ENCODE measurements around the gene CHCHD6.
A peak's percentile ranks its signal among the peaks of the same experiment; 100 is the strongest.

The CHCHD6 gene

DNA sequence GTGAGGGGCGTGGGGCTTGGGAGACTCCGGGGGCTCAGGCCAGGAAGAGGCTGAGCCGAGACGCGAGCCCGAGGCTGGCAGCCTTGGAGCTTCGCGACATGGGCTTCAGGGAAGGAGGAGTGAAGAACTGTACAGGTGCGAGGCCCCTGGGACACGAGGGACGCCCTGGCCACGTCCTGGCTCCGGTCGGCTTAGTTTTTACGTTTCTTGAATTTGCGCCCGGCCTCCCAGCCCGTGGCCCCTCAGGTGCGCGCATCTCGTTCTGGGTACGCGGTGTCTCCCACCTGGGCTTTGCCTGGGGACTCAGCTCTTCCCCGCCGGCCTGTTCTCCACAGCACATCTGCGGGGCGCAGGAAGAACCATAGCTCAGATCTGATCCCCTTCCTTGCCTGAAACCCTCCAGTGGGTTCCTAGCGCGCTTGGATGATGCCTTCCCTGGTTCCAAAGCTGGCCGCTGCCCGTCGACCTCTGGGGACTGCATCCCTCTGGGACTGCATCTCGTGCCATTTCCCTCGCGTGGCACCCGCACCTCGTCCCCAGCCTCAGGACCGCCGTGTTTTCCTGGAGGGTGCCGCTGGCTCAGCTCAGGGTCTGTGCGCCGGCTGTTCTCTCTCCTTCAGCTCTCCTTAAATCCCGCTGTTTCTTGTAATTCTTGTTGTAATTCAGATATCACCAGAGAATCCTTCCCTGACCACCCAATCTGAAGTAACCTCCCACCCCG lies 614 bp downstream of the CHCHD6 start:
- no peak for DNase-seq (ENCODE audit: low read depth)

DNA sequence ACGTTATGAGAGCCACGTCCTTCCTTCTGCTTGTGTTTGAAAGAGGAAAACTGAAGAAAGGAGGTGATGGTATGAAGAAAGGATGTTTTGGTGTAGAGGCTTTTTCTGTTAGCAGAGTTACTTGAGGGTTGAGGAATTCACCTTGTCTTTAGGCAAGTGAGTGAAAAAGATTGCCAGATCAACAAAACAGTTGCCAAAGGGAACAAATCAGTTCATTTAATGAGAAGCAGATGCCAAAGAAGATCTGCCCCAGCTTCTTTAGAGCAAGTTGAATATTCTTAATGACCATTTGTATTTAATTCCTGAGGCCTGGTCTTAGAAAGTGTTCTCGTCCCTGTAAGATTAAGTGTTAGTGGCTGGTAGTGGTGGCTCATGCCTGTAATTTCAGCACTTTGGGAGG lies 2.6 kb downstream of the CHCHD6 start:
- peak; percentile 35 for DNase-seq (ENCODE audit: low read depth)

DNA sequence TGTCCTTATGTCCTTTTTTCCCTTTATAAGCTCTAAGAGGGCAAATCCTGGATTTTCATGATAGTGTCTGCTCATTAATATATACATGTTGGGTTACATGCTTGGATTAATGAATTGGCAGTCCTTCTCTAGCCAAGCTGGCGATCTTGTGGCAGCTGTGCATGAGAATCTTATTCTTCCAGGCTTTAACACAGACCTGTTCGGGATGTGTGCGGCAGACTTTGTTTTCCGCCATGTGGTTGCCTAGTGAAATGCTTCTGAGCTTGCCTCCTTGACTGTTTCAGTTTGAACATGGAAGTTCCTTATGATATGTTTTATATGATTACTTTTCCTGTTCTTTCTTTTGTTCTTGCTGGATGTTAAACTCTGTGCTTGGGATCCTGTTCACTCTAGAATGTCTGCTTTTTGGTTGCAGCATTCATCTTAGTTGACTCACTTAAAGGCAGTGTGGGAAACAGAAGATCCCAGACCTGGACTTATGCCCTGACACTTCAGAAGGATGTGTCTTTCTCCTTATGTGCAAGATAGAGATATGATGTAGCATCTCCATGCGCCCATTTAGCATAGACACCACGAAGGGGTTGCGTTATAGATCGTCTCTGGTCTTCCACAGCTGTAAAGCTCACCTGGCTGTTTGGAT lies 7.2 kb downstream of the CHCHD6 start:
- DNase-seq (ENCODE audit: low read depth), result peak; percentile 10

DNA sequence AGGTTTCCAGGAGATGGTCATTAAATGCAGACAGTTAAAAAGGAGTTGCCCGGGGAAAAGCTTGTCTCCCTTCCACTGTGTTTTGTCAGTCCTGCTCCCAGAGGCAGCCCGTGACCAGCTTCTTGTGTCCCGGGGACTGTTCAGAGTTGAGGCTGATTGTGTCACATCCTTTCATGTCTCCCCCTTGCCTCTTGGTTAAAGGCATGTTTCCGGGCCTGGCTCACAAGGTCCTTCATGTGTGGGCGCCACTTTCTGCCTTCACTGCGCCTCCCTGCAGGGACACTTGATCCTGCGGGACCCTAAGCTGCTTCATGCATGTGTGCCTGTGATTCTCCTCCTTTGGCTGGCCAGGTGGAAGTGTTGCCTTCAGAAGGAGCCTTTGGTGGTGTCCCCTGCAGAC lies 9.2 kb downstream of the CHCHD6 start:
- no peak for DNase-seq (ENCODE audit: low read depth)

DNA sequence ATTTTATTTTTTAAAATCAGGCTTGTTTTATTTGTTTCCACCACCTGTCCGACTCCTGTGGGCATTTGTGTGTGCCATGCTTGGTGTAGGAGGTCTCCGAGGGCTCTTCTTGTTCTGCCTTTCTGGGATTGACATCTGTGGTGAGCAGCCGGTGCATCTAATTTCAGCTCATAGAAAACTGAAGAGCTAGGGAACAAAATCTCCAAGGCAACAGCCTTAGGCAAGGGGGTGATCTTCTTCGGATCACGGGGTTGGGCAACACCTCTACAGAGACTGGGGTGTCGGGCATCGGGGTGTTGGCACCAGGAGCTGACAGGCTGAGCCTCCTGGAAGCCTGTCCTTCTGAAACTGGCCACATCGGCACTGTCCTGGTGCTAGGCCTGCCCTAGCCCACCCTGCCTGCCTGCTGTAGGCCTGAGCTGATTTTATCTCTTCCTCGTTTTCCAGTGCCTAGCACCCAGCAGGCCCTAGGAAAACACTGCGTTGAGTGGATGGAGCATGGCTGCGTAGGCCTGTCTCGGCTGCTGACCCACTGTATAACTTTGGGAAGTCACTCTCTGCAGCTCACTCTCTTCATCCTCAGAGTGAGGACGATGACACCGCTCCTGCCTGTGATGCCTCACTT lies 10.3 kb downstream of the CHCHD6 start:
- DNase-seq (ENCODE audit: low read depth), result no peak

DNA sequence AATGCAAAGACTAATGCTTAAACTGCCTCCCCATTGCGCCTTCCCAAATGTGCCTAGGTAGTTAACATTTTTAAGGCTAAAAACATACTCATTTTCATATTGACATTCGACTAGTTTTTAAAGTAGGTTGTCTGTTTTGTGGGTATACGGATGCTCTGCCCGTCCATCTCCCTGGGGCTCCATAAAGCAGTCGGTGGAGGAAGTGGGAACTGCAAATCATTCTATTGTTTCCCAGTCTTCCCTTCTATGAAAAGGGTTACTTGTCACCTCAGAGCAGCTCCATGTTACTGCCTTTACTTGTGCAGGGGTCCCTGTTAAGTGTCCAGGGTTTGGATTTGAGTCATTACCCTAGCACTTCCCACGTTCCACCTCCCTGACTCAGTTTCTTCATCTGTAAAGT lies 10.9 kb downstream of the CHCHD6 start:
- no peak for DNase-seq (ENCODE audit: low read depth)

DNA sequence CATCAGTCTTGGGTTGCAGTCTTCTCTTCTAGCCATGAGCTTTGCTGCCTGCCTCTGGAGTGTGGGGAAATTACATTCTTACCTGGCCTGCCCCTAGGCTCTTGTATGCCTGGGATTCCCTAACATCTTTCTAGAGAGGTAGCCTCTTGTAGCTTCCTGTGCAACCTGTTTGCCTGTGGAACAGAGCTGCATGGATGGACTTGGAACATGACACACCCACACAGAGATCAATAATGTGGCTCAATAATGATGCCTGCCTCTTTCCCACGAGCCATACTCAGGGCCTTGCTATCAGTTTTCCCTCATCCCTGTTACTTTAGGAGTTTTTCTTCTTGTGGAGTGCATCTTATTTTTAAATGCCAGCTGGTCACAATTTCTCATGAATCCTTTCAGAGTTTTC lies 11.4 kb downstream of the CHCHD6 start:
- no peak for DNase-seq (ENCODE audit: low read depth)

DNA sequence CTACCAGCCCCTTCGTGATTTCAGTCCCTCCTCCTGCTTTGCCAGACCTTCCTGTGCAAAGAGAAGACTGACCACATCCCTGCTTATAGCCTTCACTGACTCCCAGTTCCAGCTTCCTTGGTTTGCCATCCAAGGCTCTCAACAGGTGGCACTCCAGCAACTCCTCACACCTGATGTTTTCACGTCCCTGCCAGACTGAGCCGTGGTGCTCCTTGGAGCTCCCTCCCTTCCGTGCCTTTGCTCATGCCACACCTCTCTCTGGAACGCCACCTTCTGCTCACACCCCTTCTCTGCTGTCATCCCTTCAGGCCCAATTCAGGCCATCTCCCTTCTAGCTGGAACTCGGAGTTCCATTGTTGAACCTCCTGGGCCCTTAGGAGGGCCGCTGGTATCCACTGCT lies 12.0 kb downstream of the CHCHD6 start:
- DNase-seq (ENCODE audit: low read depth), result no peak

DNA sequence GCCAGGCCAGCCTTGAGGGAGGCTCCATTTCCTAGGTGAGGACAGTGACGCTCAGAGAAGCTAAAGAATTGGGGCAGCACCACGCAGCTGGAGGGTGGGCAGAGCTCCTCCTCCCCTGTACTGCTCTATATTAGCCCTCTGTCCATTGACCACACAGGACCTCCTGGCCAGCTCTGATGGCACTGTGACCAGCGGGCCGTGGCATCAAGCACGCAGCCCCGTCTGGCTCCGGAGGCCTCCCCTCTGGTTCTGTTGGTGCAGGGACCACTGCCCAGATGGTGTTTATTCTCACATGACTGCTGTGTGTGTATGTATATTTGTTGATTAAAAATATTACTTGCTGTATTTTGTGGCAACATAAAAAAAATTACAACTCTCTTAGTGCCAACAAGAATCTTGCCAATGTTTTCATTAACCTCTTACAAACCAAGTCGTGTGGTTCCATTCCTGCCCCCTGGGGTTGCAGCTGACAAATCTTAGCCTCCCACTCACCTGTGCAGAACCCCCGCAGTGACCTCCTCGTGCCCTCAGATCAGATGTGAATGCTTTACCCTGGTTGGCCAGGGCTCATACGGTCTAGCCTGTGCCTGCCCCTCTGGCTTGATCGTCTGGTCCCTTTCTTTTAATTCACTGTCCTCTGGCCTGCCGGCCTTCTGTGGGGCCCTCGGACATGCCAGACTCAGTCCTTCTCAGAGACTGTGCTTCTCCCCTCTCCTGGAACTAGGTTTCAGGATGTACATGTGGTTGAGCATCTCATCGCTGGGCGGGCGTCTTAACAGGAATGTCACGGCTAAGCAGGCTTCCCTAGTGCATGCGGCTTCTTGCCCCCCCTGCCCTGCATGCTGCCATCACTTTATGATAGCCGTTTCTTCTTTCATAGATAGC lies 14.8 kb downstream of the CHCHD6 start:
- DNase-seq (ENCODE audit: low read depth), result no peak

DNA sequence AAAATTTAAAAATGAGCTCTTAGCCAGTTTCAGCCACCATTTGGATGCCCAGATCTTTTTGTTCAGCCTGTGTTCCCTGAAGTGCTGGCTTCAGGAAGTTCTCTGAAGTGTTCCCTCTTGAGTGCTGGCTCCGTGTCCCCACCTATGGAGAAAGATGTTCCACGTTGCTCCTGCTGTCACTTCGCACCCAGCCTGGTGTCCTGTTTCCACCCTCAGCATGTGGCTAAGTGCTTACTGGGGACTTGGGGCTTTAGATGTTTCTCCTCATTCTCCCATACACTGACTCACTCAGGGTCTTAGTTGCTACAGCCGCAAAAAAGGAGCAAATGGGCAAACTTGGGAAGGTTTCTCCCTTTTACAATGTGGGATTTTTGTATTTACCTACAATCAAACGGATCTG lies 16.6 kb downstream of the CHCHD6 start:
- DNase-seq (ENCODE audit: low read depth), result no peak

DNA sequence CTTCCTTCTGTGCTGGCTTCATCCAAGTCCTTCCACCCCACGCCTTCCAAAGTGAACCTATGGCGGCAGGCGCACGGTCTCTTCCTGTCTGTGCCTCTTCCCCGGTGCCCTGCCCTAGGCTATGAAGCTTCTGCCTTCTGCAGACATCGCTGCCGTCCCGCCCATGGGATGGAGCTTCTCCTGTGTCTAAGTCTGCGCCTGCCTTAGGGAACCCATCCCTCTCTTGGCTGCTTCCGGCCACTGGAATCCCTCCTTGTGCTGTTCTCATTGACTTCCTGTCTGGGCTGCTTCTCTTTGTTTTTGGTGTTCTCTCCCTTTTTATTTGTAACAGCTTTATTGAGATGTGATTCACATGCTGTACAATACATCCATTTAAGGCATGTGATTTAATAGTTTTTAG lies 17.2 kb downstream of the CHCHD6 start:
- no peak for DNase-seq (ENCODE audit: low read depth)

DNA sequence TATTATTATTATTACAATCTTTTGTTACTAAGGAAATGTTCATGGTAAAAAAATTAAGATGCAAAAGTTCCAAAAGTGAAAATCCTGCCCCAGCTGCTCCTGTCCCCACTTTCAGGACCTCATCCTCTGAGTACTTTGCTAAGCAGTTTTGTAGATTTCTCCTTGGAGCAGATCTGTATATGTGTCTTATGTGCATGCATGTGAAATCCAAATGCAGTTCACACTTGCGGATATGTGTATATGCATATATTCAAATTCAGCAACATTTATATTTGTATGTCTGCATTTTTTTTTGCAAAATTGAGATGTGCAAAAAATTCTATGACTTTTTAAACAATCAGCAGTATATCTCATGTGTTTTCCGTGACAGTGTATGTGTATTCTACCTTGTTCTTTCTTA lies 19.2 kb downstream of the CHCHD6 start:
- DNase-seq (ENCODE audit: low read depth), result no peak

DNA sequence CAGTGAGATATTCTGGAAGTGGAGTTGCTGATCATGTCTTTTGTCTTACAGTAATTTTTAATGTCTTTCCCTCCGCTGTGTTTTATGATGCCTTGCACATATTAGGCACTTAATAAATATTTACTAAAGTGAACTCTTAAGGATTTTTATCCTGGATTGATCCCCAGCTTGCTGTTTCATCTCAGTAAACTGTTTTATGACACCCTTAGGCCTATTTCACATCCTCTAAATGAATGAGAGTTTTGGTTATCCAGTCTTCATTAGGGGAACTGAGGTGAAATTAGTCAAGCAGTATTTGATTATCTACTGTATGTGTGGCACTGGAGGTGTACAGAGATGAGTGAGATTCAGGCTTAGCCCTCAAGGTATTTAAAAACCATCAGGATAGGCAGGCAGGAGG lies 19.8 kb downstream of the CHCHD6 start:
- no peak for DNase-seq (ENCODE audit: low read depth)

DNA sequence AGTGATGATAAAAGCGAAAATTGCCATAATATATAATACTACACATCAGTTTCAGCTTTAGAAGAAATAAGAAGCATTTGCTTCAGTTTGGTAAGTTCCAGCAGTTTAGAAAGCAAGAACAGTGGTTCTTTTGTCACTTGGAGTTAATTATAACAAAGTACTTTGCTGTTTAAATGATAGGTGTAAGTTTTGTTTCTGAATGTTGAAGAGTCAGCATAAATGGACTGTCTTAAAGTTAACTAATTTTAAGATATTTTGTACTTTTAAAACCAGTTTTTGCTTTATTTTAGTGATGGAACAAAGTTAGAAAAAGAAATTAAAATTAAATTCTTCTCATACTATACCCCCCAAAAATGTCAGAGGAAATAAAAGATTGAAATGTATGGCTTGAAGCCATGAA lies 24.6 kb downstream of the CHCHD6 start:
- no peak for DNase-seq (ENCODE audit: low read depth)

DNA sequence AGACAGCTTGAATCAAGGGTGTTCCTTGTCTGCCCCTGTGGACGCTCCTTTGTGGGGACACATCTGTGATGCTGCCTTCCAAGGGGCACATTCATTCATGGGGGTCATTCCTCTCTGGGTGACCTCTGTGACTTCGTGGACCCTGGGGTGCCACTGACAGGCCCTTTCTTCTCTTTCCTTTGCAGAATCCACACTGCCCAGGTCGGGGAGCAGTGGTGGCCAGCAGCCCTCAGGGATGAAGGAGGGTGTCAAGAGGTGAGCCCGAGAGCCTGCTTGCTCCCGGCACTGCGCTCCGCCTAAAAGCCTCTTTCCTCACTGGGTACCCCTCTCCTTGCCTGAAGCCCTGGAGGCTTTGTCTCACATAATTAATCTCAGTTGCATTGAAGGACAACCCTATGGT lies 26.3 kb downstream of the CHCHD6 start:
- DNase-seq (ENCODE audit: low read depth), result no peak

DNA sequence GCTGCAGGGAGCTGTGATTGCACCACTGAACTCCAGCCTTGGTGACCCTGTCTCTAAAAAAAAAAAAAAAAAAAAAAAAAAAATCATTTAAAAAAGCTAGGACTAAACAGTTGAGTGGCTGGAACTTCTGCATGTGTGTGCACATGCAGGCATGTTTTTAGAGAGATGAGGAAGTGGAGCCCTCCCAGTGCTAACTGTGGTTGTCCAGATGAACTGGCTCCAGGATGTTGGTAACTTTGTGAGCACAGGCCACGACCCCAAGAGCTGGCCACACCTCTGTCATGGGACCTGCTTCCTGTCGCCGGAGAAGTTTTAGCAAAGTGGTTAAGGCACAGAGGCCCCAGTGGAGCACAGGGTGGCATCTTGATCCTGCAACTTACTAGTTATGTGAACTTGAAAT lies 27.0 kb downstream of the CHCHD6 start:
- no peak for DNase-seq (ENCODE audit: low read depth)

DNA sequence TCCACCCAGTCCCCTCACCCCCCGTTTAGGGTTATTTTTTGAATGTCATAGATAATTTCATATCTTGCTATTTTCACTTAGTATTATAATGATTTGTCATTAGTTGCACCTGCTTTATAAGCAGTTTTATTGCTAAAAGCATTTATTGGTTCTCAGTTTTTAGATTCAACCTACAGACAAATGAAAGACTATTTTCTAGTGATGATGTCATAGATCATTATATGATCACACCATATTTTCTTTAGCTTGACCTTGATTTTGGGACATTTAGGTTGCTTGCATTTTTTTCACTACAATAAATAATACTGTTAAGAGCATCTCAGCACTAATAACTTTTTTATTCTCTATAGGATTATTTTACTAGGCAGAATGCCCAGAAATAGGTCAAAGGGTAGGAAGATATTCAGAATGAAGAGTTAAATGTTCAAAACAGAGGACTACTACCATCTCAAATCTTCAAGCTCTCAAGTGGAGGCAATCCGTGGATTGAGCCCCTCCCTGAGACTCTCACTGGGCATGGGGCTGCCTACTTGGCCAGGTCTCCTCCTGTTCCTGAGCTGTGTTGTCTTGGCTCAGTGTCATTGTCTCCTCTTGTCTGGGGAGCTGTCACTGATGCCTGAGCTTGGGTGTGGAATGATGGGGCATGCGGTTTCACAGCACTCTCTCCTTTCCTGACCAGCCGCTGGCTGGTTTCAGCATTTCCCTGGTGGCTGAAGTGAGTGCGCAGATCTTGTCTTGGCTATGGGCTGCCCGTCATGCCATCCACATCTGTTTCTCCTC lies 28.4 kb downstream of the CHCHD6 start:
- DNase-seq (ENCODE audit: low read depth), result no peak

DNA sequence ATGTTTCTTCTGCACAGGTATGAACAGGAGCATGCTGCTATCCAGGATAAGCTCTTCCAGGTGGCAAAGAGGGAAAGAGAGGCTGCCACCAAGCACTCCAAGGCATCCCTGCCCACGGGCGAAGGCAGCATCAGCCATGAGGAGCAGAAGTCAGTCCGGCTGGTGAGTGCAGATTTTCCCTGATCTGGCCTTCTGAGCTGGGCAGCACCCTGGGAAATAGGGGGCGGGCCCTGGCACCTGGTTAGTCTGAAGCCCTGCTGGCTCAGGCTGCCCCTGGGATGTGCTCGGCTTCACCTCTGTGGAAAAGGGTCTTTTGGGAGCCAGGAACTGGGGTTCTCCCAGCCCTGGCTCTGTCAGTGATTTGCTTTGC lies 29.0 kb downstream of the CHCHD6 start:
- no peak for DNase-seq (ENCODE audit: low read depth)

DNA sequence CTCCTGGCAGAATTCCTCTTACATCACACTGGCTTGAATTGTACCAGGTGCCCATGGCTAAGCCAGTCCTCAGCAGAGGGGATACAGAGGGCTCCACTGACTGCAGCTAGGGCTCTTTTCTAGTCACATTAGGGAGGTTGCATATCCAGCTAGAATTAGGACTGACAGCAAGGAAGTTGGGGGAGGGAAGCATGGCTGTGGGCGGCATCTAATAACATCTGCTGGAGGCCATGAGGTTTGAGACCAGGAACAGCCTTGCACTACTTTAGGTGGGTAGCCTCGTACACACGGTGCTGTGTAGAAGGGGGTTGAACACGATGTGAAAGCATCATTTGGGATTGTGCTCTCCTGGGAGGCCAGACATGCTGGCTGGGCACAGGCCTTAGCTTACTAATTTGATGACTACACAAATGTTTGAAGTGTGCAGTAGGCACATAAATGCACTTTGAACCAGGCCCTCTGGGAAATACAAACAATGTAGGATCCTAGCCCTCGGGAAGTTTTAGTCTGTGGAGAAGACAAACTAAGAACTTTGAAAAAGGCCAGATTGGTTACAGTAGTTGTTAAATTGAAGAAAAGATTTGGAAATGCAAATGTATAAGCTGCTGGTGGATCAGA lies 30.2 kb downstream of the CHCHD6 start:
- no peak for DNase-seq (ENCODE audit: low read depth)

DNA sequence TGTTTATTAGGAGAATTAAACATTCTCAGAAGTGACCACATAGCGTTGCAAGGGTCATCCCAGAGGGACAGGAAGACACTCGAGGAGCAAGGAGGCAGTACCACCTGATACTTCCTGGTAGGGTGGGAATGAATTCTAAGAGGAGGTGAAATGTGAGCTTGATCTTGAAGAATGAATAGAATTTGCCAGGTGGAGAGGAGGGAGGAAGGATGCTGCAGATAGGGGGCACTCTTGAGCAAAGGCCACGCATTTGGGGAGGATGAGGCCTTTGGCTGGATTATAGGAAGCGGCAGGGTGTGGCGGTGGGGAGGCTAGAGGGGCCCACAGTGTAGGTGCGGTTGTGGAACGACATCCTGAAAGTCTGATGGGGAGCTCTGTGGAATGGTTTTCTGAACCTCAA lies 33.5 kb downstream of the CHCHD6 start:
- no peak for DNase-seq (ENCODE audit: low read depth)

DNA sequence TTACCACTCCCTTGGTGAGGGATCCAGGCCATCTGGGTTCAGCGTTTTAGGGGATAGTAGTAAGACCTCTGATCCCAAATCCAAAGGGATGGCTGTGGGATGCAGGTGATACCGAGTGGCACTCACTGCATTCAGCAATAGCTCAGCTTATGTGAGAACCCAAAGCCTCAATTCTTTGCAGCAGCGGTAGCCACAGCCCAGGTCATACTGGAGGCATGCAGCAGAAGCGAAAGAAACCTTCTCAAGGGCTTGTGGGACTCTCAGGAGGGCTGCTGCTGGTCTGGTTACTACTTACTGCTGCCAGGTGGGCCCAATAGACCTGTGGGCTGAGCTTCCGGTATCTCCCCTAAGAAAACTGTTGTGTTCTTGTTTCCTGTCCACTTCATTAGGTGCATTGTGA lies 38.0 kb downstream of the CHCHD6 start:
- DNase-seq (ENCODE audit: low read depth), result no peak

DNA sequence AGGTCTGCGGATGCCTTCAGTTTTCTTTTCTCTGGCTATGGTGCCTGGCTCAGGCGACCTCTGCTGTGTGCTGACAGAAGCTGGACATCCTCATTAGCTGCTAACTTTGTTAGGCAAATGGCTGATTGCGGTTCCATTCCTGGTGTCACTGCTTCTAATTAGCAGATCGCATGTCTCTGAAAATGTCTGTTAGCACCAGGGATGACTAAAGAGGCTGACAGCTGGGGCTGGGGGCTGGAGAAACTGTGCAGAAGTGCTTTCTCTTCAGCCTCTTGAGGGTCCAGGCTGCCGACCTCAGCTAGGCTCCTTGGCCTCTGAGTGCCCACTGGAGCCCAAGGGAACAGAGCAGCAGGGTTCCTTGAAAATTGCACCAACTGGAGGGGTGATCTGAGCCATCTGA lies 39.3 kb downstream of the CHCHD6 start:
- DNase-seq (ENCODE audit: low read depth), result no peak

Measured in fibroblast of gingiva (primary cell).